ENCODE data around the gene SS18L1.
A peak's percentile ranks its signal among the peaks of the same experiment; 100 is the strongest.

- 0 out of 2 replicates have a peak, but pooled peaks have one; percentile 27 for TF ChIP-seq POLR2AphosphoS5 (IDR thresholded peaks at IDR 0.05; ENCODE audit: low read depth, low read length)
- TF ChIP-seq CTCF (IDR thresholded peaks at IDR 0.05 in 2 of 3, conservative IDR thresholded peaks at IDR 0.05 in 1 of 3; ENCODE audit: borderline replicate concordance in 1 of 3, insufficient read depth in 1 of 3, low read depth in 2 of 3, low read length in 2 of 3), result no peak
- no peak for TF ChIP-seq POLR2A (IDR thresholded peaks at IDR 0.05; ENCODE audit: borderline replicate concordance, extremely low read depth, insufficient read depth, insufficient read length)
- no peak for TF ChIP-seq JUND (IDR thresholded peaks at IDR 0.05)
- TF ChIP-seq EZH2phosphoT487 (IDR thresholded peaks at IDR 0.05; ENCODE audit: borderline replicate concordance), result no peak
- no peak for TF ChIP-seq ZNF274 (IDR thresholded peaks at IDR 0.05; ENCODE audit: low read depth, low read length)
- TF ChIP-seq REST (IDR thresholded peaks at IDR 0.05; ENCODE audit: low read depth), result no peak
- no peak for TF ChIP-seq FOSL1 (IDR thresholded peaks at IDR 0.05; ENCODE audit: low read depth)
- no peak for TF ChIP-seq EZH2 (IDR thresholded peaks at IDR 0.05)
- no peak for TF ChIP-seq SP1 (IDR thresholded peaks at IDR 0.05; ENCODE audit: low read depth)
- TF ChIP-seq SIN3A (IDR thresholded peaks at IDR 0.05; ENCODE audit: low read depth), result no peak
- TF ChIP-seq MAX (IDR thresholded peaks at IDR 0.05), result no peak
- TF ChIP-seq SRF (IDR thresholded peaks at IDR 0.05; ENCODE audit: low read depth), result no peak
These were observed 6.5 kb upstream of the SS18L1 start for GRCh38 chr20:62137092-62137384.

Measured in HCT116 (cell line).